ENCODE data around the gene ZNF514. TPM values are rescaled to one million over a fixed set of nuclear protein-coding genes. Genes with fewer than 3 reads are reported as not detected.
"Not testable (repeated sequence)": the region's sequence is repeated elsewhere in the genome, so short reads cannot be mapped to it uniquely, and the experiment has no call there.

The ZNF514 gene
- total RNA-seq (2014; rRNA removed; shearing (Covaris generic); ENCODE audit: low replicate concordance): 5.0 and 7.1 TPM in 2 replicates

DNA sequence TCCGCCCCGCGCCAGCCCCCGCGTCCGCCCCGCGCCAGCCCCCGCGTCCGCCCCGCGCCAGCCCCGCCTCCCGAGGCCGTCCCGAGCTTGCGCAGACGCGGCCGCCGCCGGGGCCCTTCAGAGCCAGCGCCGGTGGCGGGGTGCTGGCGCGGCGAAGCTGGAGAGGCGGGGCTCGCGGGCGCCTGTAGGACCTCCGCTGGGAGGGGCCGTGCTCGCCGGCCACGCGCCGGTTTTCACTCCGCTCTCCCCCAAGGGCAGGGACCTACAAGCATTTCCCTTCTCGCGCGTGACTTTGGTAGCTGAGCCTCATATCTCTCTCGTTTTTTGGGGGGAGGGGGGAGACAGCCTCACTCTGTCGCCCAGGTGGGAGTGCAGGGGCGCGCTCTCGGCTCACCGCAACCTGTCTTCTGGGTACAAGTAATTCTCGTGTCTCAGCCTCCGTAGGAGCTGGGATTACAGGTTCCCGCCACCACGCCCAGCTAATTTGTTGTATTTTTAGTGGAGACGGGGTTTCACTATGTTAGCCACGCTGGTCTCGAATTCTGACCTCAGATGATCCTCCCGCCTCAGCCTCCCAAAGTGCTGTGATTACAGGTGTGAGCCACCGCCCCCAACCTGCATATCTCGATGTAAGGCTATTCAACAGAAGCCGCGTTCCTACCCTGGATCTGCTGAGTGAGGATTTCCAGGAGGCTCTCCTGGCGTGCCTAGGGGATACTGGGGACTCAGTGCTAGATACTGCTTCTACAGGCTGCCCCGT is at the start of gene ZNF514:
Gene ZNF514 (minus strand): TSS at position 159 of the 760 bp plus-strand sequence. CDS start 6,595 bp downstream, outside the sequence.
- peak; percentile 75 for DNase-seq
- H3K36me3 ChIP-seq: peaks cover 7% of the 10 kb centered on the region
- H3K4me3 ChIP-seq: peak within 1 kb of the TSS; percentile 52
- H3K9me3 ChIP-seq: no peaks in the 10 kb centered on the region
- H3K27me3 ChIP-seq: no peaks in the 10 kb centered on the region

DNA sequence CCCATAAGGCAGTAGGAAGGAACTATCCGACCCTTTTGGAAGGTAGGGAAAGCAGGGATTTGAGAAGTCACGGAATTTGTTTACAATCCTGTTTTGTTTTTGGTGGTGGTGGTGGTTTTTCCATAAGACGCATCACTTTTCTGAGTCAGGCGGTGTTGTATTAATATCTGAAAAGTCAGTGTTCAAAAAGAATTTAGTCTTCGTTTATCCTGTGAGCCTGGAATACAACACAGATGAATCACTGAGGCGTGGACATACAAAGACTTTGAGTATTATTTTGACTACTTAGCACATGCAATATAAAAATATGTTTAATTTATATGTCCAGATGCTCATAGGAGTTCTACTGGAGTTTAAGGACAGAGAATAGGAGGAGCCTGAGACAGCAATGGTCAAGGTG is 48.5 kb upstream of the ZNF514 start:
- H3K27me3 ChIP-seq: no peaks in the 10 kb centered on the region
- DNase-seq: no peak
- no peaks in the 10 kb centered on the region; the same call in 1 of the 2 replicates for H3K36me3 ChIP-seq
- H3K4me3 ChIP-seq: no peak overlapping the region; the same call in 1 of the 2 replicates
- H3K9me3 ChIP-seq: peaks cover 17% of the 10 kb centered on the region; the same call in 1 of the 2 replicates

DNA sequence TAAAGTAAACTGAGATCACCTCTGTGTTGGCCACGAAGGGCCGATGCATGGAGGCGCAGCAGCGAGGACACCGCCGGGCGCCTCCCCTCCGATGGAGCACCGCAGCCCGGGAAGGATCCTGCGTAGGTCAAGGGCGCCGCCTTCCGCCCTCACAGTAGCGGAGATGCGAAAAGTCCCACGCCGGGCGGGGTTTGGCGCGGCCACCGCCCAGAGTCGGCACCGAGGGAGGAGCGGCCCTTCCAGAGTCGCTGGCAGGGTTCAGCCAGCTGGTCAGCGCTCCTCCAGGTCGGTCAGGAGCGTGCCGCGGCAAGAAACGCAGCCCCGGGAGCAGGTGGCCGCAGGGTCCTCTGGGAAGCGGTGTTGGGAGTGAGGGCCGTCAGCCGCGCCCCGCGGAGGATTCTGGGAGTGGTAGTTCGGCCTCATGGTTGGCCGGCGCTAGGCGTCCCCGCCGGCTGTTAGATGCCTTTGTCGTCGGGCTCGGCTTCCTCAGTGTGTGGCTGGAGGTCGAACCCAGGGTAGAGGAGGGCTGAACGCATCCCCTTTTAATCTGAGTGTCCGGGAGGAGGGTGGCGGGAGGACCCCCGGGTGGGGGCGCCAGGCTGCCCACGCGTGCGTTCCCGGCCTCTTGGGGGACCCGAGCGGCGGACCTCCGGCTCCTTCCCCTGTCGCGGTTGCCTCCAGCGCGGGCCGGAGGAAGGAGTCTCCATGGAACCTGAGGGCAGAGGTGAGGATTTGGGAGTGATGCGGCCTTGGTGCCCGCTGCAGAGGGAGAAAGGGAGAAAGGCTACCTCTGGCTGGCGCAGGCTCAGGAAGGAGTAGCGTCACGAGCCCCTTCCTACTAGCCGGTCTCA is 47.7 kb upstream of the ZNF514 start, which contains the start of gene ZNF892:
Gene ZNF892 (plus strand): TSS at position 411 of the 851 bp plus-strand sequence. CDS start 295 bp downstream, at position 706.
- H3K4me3 ChIP-seq: peak within 1 kb of the TSS; percentile 60
- H3K9me3 ChIP-seq: peaks cover 13% of the 10 kb centered on the region; the same call in 1 of the 2 replicates
- no peaks in the 10 kb centered on the region; the same call in 1 of the 2 replicates for H3K36me3 ChIP-seq
- DNase-seq: peak; percentile 90
- no peaks in the 10 kb centered on the region for H3K27me3 ChIP-seq

DNA sequence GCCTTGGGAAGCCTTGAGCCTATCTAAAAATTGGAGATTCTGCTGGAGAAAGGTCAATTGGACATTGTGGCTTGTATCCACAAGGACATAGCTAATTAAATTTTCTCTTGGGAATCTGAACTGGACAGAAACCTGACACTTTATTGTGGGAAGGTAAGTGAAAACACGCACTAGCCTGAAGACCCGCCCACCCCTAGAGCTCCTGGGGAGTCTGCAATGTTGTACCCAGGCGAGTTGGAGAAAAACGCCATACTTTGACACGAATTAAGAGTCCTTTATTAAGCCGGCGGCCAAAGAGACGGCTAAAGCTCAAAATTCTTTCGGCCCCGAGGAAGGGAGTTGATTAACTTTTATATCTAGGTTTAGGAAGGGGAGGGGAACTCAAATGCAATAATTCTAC is 46.4 kb upstream of the ZNF514 start:
- no peaks in the 10 kb centered on the region for H3K27me3 ChIP-seq
- H3K4me3 ChIP-seq: no peak overlapping the region
- no peaks in the 10 kb centered on the region for H3K36me3 ChIP-seq
- H3K9me3 ChIP-seq: peaks cover 9% of the 10 kb centered on the region; the same call in 1 of the 2 replicates
- DNase-seq: no peak

DNA sequence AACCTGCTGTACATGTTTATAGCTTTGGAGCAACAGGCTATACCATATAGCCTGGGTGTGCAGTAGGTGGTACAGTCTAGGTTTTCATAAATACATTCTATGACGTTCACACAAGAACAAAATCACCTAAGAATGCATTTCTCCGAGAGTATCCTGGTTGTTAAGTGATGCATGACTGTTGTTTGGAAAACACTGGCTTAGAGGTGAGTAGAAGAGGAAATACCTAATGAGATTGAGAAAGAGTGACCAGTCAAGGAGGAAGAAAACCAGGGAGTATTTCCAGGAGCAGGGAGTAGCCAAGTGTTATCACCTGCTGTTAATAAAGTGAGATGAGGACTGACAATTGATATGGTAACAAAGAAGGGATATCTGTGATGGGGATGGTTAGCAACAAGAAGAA is 44.7 kb upstream of the ZNF514 start:
- 0 out of 2 replicates have a peak, but pooled peaks cover 3% of the 10 kb centered on the region for H3K9me3 ChIP-seq
- H3K4me3 ChIP-seq: no peak overlapping the region
- H3K36me3 ChIP-seq: no peaks in the 10 kb centered on the region
- DNase-seq: no peak
- no peaks in the 10 kb centered on the region for H3K27me3 ChIP-seq

DNA sequence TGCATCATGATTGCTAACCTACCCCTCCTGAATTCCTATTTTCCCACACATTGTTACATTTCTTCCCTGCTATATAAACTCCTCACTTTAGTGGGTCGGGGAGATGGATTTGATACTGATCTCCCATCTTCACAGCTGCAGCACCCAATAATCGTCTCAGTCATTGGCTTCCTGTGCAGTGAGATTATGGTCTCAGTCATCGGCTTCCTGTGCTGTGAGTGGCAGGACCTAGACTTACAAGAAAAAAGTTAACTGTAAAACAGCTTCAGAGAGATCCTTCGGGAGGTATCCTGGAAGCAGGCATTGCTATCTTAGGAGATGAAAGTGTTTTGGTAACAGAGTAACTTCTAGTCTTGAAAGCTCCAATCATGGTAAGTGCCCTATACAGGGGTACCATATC is 44.3 kb upstream of the ZNF514 start:
- no peaks in the 10 kb centered on the region for H3K36me3 ChIP-seq
- no peak overlapping the region for H3K4me3 ChIP-seq
- H3K9me3 ChIP-seq: 0 out of 2 replicates have a peak, but pooled peaks cover 3% of the 10 kb centered on the region
- no peak for DNase-seq
- H3K27me3 ChIP-seq: no peaks in the 10 kb centered on the region

DNA sequence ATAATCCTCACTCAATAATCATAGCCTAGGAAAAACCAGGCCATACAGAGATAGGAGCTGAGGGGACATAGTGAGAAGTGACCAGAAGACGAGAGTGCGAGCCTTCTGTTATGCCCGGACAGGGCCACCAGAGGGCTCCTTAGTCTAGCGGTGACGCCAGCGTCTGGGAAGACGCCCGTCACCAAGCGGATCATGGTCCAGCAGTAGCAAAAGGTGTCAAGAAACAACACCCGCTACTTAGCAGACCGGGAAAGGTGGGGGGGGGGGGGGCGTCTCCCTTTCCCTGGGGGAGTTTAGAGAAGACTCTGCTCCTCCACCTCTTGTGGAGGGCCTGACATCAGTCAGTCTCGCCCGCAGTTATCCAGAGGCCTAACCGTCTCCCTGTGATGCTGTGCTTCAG is 33.3 kb upstream of the ZNF514 start:
- DNase-seq: peak; percentile 15
- not testable (repeated sequence) for H3K36me3 ChIP-seq, H3K4me3 ChIP-seq, H3K27me3 ChIP-seq, H3K9me3 ChIP-seq

DNA sequence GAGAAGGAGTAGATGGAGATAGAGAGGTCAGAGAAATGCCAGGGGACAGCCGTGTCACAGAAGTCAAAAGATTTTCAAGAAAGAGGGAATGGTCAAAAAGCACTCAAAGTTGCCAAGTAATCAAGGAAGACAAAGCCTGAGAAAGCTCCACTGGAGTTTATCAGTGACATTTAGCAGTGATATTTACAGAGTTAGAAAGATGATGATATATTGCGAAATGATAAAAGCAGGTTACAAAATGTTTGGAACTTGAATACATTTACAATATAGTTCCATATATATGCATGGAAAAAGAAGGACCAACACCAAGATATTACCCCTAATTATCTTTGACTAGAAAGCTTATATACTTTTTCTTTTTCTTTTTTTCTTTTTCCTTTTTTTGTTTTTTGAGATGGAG is 26.3 kb upstream of the ZNF514 start:
- Histone ChIP-seq H3K4me3 (no peak overlapping the region), H3K36me3 (peaks cover 15% of the 10 kb centered on the region), H3K9me3 (peaks cover 2% of the 10 kb centered on the region; the same call in 1 of the 2 replicates), H3K27me3 (no peaks in the 10 kb centered on the region)
- DNase-seq: no peak

DNA sequence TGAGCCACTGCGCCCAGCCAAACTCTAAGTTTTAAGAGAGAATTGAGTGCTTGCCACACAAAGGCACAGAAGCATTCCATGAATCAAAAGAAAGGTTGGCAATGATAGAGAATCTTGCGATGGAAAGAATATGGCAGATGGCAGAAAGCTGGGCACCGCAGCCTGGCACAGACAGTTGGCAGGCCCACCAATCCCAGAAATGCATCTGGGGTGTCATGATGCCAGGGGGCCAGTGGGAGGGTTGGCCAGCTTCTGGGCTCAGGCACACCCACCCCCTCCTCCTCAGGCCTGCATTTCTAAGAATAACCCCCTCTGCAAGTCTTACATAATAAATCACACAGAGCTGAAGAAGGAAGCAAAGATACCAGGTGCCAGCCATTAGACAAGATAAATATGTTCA is 25.5 kb upstream of the ZNF514 start:
- Histone ChIP-seq H3K4me3 (no peak overlapping the region), H3K27me3 (no peaks in the 10 kb centered on the region), H3K9me3 (no peaks in the 10 kb centered on the region; the same call in 1 of the 2 replicates), H3K36me3 (peaks cover 20% of the 10 kb centered on the region)
- DNase-seq: no peak

DNA sequence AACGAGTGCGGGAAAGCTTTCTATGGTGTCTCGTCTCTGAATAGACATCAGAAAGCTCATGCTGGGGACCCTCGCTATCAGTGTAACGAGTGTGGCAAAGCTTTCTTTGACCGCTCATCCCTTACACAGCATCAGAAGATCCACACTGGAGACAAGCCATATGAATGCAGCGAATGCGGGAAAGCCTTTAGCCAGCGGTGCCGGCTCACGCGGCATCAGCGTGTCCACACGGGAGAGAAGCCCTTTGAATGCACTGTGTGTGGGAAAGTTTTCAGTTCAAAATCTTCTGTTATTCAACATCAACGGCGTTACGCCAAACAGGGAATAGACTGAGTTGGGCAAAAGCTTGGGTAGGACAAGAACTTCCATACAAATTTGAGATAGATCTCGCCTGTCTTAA is 22.1 kb upstream of the ZNF514 start:
- no peaks in the 10 kb centered on the region for H3K9me3 ChIP-seq
- H3K4me3 ChIP-seq: no peak overlapping the region
- no peak for DNase-seq
- peaks cover 28% of the 10 kb centered on the region for H3K36me3 ChIP-seq
- H3K27me3 ChIP-seq: no peaks in the 10 kb centered on the region

DNA sequence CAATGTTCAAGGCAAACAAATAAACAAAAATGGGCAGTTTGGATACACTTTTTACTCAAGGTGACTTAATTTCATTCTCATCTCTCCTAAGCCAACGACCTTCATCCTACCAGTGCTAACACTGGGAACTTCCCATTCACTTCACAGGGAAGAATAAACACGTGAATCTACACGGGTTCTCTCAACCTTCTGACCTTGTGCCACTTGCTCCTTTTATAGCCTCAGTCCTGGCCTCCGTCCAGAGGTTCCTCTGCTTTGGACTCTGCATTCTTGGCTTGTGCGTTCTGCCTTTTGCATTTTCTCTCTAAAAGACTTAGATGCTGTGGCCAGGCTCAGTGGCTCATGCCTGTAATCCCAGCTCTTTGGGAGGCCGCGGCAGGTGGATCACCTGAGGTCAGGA is 19.8 kb upstream of the ZNF514 start:
- Histone ChIP-seq H3K4me3 (no peak overlapping the region), H3K9me3 (no peaks in the 10 kb centered on the region), H3K36me3 (peaks cover 30% of the 10 kb centered on the region), H3K27me3 (no peaks in the 10 kb centered on the region)
- DNase-seq: no peak

DNA sequence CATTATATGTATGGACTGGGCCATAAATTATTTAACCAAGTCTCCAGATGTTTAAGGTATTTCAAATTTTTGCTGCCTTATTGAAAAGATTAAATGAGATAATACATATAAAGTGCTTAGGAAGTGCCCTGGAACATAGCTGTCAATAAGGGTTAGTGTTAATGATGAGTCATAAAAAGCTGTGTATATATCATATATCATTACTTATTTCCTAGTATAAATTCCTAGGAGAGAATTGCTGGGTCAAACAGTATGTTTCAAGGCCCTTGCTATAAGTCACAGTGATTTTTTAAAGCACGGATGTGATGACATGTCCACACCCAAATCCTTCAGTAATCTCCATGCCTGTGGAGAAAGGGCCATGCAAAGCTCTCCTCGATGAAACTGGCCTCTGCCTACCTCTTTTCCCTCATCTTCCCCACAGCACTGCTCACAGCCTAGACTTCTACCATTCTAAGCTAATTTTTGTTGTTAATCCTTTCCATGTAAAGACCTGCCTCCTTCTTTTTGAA is 14.4 kb upstream of the ZNF514 start:
- no peak for DNase-seq
- H3K36me3 ChIP-seq: peaks cover 6% of the 10 kb centered on the region
- H3K9me3 ChIP-seq: no peaks in the 10 kb centered on the region
- no peak overlapping the region for H3K4me3 ChIP-seq
- H3K27me3 ChIP-seq: no peaks in the 10 kb centered on the region

DNA sequence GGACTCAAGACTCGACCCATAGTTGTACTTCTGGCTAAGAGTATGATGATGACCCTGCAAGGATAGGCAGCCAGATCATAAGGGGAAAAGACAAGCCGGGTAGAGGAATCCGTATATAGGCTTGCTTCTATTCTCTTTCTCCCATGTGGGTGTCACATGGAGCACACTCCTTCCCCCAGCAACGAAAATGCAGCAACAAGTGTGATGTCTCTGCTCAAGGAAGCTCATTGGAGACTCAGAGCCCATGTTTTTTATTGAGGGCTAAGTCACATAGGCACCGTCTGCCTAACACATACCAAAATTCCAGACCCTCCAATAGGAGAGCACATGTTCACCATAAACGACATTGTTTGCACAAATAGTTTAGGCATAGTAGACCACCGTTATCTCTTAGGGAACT is 12.3 kb upstream of the ZNF514 start:
- DNase-seq: no peak
- Histone ChIP-seq H3K27me3 (no peaks in the 10 kb centered on the region), H3K9me3 (no peaks in the 10 kb centered on the region), H3K36me3 (peaks cover 2% of the 10 kb centered on the region), H3K4me3 (no peak overlapping the region)

DNA sequence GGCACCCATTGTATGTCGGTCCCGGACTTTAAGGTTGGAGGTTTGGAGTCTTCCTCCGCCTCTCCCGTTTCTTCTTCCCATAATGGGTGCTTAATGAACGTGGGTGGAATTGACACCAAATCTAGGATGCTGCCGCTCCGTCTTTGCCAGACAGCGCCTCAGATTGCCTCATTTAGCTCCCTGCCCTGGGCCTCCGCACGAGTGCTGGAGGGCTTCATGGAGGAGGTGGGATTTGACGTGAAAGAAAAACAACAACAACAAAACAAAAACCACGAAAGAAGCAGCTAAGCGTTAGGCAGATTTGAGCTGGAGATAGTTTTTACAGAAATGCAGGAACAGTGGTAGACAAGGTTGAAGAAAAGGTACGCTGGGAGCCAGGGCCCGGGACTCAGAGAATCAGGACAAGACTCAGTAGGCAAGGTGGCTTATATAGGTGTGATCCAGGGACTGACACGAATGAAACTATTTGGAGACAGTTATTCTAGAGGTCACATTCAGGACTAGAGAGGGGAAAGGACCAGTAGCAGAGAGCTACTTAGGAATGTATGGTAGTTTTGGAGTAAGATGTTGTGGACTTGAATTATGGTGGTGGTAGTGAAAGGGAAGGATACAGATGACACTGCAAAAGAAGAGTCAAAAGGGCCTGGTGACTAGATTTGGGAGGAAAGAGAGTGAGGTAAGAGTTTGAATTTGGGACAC is 6.6 kb upstream of the ZNF514 start:
- no peaks in the 10 kb centered on the region for H3K9me3 ChIP-seq
- H3K27me3 ChIP-seq: no peaks in the 10 kb centered on the region
- H3K4me3 ChIP-seq: peak overlapping the region; percentile 94
- no peaks in the 10 kb centered on the region; the same call in 1 of the 2 replicates for H3K36me3 ChIP-seq
- no peak for DNase-seq

DNA sequence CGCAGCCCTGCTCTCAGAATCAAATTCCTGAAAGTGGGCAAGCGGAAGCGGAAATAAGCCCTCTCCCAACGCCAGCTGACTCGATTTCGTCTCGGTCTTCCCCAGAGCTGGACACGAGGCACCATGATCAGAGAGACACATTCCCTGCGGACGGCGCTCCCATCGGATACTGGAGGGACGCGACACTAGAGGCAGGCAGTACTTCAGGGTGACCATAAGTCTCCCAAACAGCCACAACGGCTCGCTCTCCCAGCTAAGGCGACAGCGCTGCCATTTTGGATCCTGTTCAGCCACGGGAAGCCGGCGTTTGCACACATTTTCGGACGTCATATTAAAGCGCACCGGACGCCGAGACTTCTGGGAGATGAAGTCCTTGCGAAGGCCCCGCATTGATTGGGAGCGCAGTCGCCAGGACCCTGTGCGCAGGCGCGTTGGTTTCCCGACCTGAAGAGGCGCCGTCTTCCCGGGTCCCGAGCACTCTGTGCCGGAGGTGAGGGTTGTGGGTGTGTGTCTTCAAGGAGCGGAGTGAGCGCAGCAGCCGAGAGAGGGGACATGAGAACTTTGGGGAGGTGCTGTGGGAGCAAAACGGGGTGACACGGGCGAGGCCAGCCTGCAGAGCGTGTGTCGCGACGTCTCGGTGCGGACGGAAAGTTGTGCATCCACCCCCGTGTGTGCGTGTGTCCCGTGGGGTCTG is 5.9 kb upstream of the ZNF514 start, which contains the start of gene ZNF2:
Gene ZNF2 (plus strand): TSS at position 439 of the 694 bp plus-strand sequence. CDS start 10,418 bp downstream, outside the sequence.
- Histone ChIP-seq H3K36me3 (no peaks in the 10 kb centered on the region; the same call in 1 of the 2 replicates), H3K9me3 (no peaks in the 10 kb centered on the region), H3K4me3 (peak within 1 kb of the TSS; percentile 94), H3K27me3 (no peaks in the 10 kb centered on the region)
- DNase-seq: peak; percentile 97

DNA sequence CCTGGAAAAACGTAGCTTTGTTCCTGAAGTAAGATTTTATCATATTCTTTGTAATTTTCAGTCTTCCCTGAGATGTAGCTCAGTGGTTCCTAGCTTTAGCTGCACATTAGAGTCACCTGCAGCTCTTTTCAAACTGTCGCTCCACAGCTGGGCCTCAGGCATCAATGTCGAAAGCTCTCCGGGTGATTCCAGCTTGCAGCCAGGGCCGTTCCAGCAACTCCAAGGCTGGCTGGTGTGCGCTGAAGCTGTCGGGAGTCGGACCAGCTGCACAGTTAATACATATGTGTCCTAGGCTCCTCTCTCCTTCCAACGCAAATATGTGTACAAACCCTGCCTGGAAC is 5.4 kb upstream of the ZNF514 start:
- Histone ChIP-seq H3K27me3 (no peaks in the 10 kb centered on the region), H3K4me3 (peak overlapping the region; percentile 94), H3K36me3 (no peaks in the 10 kb centered on the region; the same call in 1 of the 2 replicates), H3K9me3 (no peaks in the 10 kb centered on the region)
- DNase-seq: no peak

Measured in MG63 (cell line).